OCI-LY1 (cell line): ENCODE results near the gene ITPRIPL2.
A peak's percentile ranks its signal among the peaks of the same experiment; 100 is the strongest.

Experiments used
- H2AFZ ChIP-seq: fragments of 200-600 bp; sonication (generic), shearing (Covaris generic); 2 replicates; pipeline ENCODE4 v1.6.0; 2014; ENCODE audit warnings: antibody characterized with exemption, mild to moderate bottlenecking, low read length
- H3F3A ChIP-seq: fragments of 200-600 bp; sonication (generic), shearing (Covaris generic); 2 replicates; pipeline ENCODE4 v1.6.0; 2014; ENCODE audit warnings: mild to moderate bottlenecking, antibody characterized with exemption, low read length, moderate library complexity; ENCODE audit not compliant: insufficient read depth
- H3K27ac ChIP-seq: fragments of 200-600 bp; sonication (generic); 2 replicates; pipeline ENCODE4 v1.5.1; 2014; ENCODE audit warnings: low read length, mixed run types, mild to moderate bottlenecking, low read depth; ENCODE audit not compliant: poor library complexity, severe bottlenecking
- H3K27me3 ChIP-seq: fragments of 200-600 bp; sonication (generic); 2 replicates; pipeline ENCODE4 v1.6.0; 2014; ENCODE audit warnings: antibody characterized with exemption, mild to moderate bottlenecking, low read length, moderate library complexity; ENCODE audit not compliant: insufficient read depth
- H3K36me3 ChIP-seq: fragments of 200-600 bp; sonication (generic); 2 replicates; pipeline ENCODE4 v1.6.1; 2014; ENCODE audit warnings: mild to moderate bottlenecking, antibody characterized with exemption, low read length, moderate library complexity, mixed read lengths; ENCODE audit not compliant: insufficient read depth
- H3K4me1 ChIP-seq: fragments of 200-600 bp; sonication (generic); 2 replicates; pipeline ENCODE4 v1.5.1; 2014; ENCODE audit warnings: mild to moderate bottlenecking, low read length, moderate library complexity; ENCODE audit not compliant: insufficient read depth, severe bottlenecking
- H3K4me2 ChIP-seq: fragments of 200-600 bp; sonication (generic), shearing (Covaris generic); 2 replicates; pipeline ENCODE4 v1.6.1; 2014; ENCODE audit warnings: low read length
- H3K4me3 ChIP-seq: fragments of 200-600 bp; sonication (generic); 2 replicates; pipeline ENCODE4 v1.5.1; 2014; ENCODE audit warnings: low read length, low read depth, mild to moderate bottlenecking, mixed read lengths; ENCODE audit not compliant: poor library complexity, severe bottlenecking
- H3K79me2 ChIP-seq: fragments of 200-600 bp; shearing (Covaris generic); 2 replicates; pipeline ENCODE4 v1.6.1; 2016; ENCODE audit warnings: mixed run types, low read length, mixed read lengths; ENCODE audit not compliant: insufficient read depth
- H3K9ac ChIP-seq: fragments of 200-600 bp; sonication (generic), shearing (Covaris generic); 2 replicates; pipeline ENCODE4 v1.6.1; 2014; ENCODE audit warnings: mild to moderate bottlenecking, low read length, mixed read lengths
- H3K9me2 ChIP-seq: fragments of 200-600 bp; sonication (generic), shearing (Covaris generic); 2 replicates; pipeline ENCODE4 v1.6.1; 2014; ENCODE audit warnings: low read depth, mild to moderate bottlenecking, low read length, mixed read lengths
- H3K9me3 ChIP-seq: fragments of 200-600 bp; shearing (Covaris generic); 2 replicates; pipeline ENCODE4 v1.6.1; 2014; ENCODE audit warnings: low read length, mixed read lengths
- H4K20me1 ChIP-seq: fragments of 200-600 bp; sonication (generic), shearing (Covaris generic); 2 replicates; pipeline ENCODE4 v1.6.0; 2016; ENCODE audit warnings: mild to moderate bottlenecking, low read length; ENCODE audit not compliant: insufficient read depth
- CTCF ChIP-seq: fragments of 200-600 bp; sonication (generic), shearing (Covaris generic); IDR thresholded peaks from 2 replicates; pipeline ENCODE4 v1.5.1; 2017; ENCODE audit warnings: mild to moderate bottlenecking, antibody characterized with exemption, low read length, moderate library complexity, mixed read lengths
- EZH2 ChIP-seq: fragments of 200-600 bp; sonication (generic), shearing (Covaris generic); IDR thresholded peaks from 2 replicates; pipeline ENCODE4 v1.8.0; 2017; ENCODE audit warnings: borderline replicate concordance, mixed run types, mild to moderate bottlenecking, antibody characterized with exemption, low read length, moderate library complexity, mixed read lengths

The ITPRIPL2 gene

GRCh38 chr16:19093631-19094541, 19.9 kb upstream of the ITPRIPL2 start:
- Histone ChIP-seq H3K79me2 (no peaks in the 10 kb centered on the region), H3K4me2 (no peak overlapping the region), H3K36me3 (no peaks in the 10 kb centered on the region), H3K9ac (no peak overlapping the region), H2AFZ (no peak overlapping the region), H3K27ac (no peak overlapping the region), H3K27me3 (no peaks in the 10 kb centered on the region), H3K9me2 (no peaks in the 10 kb centered on the region), H3F3A (no peaks in the 10 kb centered on the region), H3K4me1 (peaks cover 5% of the 10 kb centered on the region), H3K9me3 (0 out of 2 replicates have a peak, but pooled peaks cover 3% of the 10 kb centered on the region), H4K20me1 (no peaks in the 10 kb centered on the region), H3K4me3 (no peak overlapping the region)
- TF ChIP-seq EZH2 (no peak), CTCF (no peak)

GRCh38 chr16:19094542-19095365, 19.0 kb upstream of the ITPRIPL2 start:
- no peak overlapping the region for H3K4me3 ChIP-seq
- H3K27ac ChIP-seq: no peak overlapping the region
- H3K79me2 ChIP-seq: no peaks in the 10 kb centered on the region
- no peak overlapping the region for H3K9ac ChIP-seq
- H4K20me1 ChIP-seq: no peaks in the 10 kb centered on the region
- no peaks in the 10 kb centered on the region for H3F3A ChIP-seq
- H2AFZ ChIP-seq: peak overlapping the region; percentile 68; the same call in 1 of the 2 replicates
- 0 out of 2 replicates have a peak, but pooled peaks cover 3% of the 10 kb centered on the region for H3K9me3 ChIP-seq
- peaks cover 5% of the 10 kb centered on the region for H3K4me1 ChIP-seq
- H3K9me2 ChIP-seq: no peaks in the 10 kb centered on the region
- H3K27me3 ChIP-seq: no peaks in the 10 kb centered on the region
- peak; percentile 9; the same call in 1 of the 2 replicates for TF ChIP-seq CTCF
- TF ChIP-seq EZH2: no peak
- H3K36me3 ChIP-seq: no peaks in the 10 kb centered on the region
- H3K4me2 ChIP-seq: no peak overlapping the region

GRCh38 chr16:19095654-19096053, 18.1 kb upstream of the ITPRIPL2 start:
- H3K27ac ChIP-seq: no peak overlapping the region
- H3K4me1 ChIP-seq: peaks cover 5% of the 10 kb centered on the region
- H3F3A ChIP-seq: no peaks in the 10 kb centered on the region
- H3K4me2 ChIP-seq: no peak overlapping the region
- H3K9me3 ChIP-seq: 0 out of 2 replicates have a peak, but pooled peaks cover 3% of the 10 kb centered on the region
- no peak overlapping the region for H2AFZ ChIP-seq
- H3K27me3 ChIP-seq: no peaks in the 10 kb centered on the region
- TF ChIP-seq EZH2 (no peak), CTCF (no peak)
- no peaks in the 10 kb centered on the region for H3K36me3 ChIP-seq
- H3K4me3 ChIP-seq: no peak overlapping the region
- H4K20me1 ChIP-seq: no peaks in the 10 kb centered on the region
- H3K9me2 ChIP-seq: no peaks in the 10 kb centered on the region
- no peaks in the 10 kb centered on the region for H3K79me2 ChIP-seq
- no peak overlapping the region for H3K9ac ChIP-seq
